HG02642 (cell line): ENCODE measurements around the gene RNU2-1.
"Not testable (repeated sequence)": the region's sequence is repeated elsewhere in the genome, so short reads cannot be mapped to it uniquely, and the experiment has no call there.

ENCODE experiments used
- ATAC-seq: cut with Tn5 transposase; IDR thresholded peaks from one replicate; pipeline ENCODE4 v1.9.1; 2021; ENCODE audit warnings: mild to moderate bottlenecking; ENCODE audit not compliant: unreplicated experiment, poor library complexity

RNU2-1 gene

DNA sequence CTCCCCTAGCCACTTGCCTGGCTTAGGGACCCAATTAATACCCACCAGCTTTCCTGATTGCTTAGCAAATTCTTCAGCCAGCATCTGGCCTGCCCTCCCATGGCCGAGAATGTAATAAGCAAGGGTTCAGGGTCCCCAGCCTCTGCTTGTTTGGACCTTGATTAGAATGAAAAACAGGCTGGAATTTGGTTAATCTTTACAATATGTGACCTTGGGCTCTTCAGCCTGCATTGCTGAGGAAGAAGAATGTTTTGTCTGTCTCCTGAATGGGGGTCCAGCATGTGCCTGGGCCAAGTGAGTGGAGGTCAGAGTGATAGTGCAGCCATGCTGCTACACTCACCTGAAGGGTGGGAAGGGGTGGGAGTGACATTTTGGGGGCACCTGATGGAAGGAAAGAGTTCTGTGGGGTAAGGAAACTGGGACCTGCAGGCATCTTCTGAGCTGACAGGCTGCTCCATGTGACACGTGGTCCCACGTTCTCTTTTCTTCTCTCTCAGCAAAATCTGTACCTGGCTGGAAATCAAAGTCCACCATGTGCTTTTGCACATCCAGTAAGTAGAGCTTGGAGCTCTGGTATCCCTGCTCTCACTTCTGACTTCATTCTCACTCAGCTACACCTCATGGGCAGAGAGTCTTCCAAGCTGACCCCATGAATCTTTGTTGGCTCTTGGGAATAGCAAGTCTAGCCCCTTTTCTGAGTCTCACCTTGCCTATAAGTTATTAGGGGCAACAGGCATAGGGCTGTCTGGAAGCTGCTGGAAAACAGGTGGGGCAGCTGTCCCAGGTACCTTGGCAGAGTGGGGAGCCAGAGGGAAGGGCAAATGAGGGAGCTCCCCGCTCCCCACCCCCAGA, 16.8 kb downstream of the RNU2-1 start:
- no peak for ATAC-seq

DNA sequence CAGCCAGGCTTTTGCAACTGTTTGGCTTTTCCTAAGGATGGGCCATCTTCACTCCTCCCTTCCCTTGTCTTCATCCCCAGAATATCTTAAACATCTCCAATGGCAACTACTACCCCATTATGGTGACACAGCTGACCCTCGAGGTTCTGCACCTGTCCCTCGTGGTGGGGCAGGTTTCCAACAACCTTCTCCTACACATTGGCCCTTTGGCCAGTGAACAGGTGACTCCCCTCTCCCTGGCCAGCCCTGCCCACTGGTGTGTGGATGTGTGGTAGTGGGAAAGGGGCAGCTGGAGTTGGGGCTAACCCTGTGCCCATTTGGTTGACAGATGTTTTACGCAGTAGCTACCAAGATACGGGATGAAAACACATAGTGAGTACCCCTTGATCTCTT, 17.4 kb downstream of the RNU2-1 start:
- no peak for ATAC-seq

DNA sequence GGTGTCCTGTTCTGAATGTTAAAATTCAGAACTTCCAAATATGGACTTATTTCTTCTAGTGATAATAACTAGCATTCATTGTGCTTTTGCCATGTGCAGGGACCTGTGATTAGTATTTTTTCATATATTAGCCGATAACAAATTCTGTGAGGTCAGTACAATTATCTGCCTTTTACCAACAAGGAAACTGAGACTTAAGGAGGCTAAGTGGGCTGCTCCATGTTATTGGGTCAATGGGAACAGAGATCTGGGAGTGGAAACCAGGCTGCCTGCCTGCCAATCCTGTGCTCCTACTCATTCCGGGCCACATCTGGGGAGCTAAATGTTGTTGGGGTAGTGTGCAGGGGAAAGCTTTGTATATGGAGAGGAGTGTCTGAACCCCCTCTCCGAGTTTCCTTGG, 18.4 kb downstream of the RNU2-1 start:
- no peak for ATAC-seq

DNA sequence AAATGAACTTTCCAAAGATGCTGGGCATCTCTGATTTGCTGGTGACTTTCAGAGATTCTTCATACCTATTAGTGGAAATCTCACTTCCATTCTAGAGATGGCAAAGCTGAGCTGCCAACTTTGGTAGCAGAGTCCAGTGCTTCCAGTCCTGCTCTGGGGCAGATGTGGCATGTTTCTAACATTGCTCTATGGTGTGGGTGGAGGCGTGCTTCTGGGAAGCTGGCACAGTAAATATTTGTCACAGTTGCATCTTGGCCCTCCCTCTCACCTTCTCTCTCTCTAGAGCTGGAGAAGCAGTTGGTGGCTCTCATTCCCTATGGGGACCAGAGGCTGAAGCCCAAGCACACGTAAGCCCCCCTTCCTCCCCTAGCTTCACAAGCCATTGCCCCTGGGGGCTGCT, 20.2 kb downstream of the RNU2-1 start:
- no peak for ATAC-seq

DNA sequence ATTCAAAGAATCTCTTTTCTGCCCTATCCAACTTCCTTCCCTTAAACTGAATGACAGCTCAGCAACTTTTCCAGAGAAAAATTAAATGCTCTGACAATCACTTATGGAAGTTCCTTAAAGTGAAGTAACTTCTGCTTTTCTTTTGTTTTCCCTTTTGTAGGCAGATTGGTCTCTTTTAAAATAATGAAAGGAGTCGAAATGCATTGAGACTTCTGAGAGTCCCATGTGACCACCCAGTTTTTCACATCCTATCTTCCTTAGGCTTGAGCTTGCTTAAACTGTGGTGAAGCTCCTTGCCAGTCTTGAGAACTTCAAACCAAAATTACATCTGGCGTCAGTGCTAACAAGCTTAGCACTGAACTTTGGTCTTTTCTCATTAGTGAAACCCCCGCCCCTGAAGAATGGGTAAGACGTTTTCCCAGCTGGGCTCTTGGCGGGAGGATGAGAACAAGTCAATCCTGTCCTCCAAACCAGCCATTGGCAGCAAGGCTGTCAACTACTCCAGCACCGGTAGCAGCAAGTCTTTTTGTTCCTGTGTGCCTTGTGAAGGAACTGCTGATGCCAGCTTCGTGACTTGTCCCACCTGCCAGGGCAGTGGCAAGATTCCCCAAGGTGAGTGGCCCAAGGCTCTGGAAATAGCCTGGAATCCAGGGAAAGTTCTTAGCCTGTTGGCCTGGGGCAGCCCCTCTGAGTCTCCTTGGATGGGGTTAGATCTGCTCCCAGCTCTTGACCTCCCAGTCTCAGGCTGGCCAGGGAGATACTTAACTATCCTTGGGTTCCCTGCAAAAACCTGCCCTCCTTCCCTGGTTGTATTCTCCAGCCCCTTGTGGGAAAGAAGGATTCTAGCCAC, 20.9 kb downstream of the RNU2-1 start:
- ATAC-seq: no peak

DNA sequence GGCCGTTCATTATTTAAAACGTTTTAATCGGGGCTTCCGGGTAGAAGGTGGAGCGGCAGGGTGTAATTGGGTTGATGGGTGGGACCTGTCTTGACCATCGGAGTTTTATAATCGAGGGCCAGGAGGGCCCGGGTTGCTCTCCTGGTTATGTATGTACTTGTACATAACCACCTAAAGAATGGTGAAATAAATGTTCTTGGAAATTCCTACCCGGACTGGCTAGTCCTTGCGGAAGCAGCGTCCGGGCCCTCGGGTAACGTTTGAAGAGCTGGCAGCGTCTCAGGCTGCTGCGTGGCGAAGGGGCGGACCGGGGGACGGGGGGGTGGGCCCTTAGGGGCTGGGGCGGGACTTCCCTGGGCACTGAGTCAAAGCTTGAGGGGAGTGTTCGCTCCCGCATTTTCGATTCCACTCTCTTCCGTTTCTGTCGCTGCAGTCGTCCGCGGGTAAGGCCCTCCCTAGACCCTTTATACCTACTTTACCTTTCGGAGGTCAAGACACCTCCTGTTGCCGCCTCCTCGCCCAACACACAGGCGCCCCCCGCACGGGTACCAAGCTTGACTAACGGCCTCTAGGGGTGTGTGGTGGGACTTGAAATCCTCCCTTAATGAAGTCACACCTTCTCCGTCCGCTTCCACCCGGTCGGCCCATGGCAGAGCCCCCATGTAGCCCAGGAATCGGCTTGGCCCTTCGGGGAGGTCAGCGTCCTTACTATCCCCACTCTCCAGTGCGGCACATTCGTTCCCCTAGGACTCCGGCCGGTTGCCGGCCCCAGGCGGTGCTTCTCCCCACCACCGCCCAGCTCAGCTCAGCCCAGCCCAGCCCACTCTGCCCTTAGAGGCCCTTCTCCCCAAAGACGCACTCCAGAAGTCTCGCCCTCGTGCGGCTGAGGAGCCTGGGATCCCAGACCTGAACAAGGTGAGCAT, 22.0 kb downstream of the RNU2-1 start, which contains the start of gene TMEM106A:
TMEM106A (plus strand) TSS at position 396 of the 923 bp plus-strand sequence. CDS start 1,167 bp downstream, outside the sequence.
- peak; percentile 72 for ATAC-seq

DNA sequence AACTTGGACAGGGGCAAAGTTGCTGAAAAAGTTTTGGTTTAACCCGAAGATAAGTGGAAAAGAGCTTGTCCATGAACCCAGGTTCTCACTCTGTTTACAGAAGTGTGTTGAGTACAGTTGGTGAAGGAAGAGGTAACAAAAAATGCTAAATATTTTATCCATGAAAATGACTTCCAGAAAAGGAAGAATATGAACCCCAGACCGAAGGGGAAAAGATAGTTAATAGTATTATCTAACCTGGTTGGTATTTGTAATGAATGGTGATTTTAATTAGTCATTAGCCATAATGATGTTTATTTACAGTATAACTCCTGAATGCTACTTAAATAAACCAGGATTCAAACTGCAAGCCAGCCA, 22.7 kb downstream of the RNU2-1 start:
- ATAC-seq: no peak

DNA sequence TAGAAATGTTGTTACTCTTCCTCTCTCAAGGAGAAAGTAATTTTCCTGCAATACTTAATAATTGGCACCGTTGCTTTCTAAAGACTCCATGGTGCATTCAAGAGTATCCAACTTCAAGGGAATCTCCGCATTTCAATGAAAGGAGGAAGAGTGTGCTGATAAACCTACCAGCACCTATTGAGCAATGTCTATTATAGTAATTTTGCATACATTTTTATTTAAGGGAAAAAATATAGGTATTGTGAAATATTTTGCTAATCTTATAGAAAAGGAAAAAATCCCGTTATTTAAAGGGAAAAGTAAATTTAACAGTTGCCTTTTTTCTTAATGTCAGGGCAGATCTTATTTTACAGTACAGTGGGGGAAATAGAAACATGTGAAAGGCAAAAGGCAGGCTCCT, 23.2 kb downstream of the RNU2-1 start:
- ATAC-seq: no peak

DNA sequence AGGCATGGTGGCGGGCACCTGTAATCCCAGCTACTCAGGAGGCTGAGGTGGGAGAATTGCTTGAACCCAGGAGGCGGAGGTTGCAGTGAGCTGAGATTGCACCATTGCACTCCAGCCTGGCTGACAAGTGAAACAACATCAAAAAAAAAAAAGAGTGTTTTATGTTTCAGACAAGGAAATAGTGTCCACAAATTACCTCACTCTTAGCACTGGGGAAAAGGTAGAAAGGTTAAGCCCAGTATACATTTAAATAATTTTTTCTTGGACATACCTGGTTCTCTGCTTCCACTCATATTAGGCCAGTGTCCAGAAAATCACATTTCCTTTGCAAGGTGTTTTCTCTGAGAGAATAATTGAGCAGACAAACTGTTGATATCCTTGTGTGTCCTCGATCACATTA, 30.8 kb downstream of the RNU2-1 start:
- not testable (repeated sequence) for ATAC-seq

DNA sequence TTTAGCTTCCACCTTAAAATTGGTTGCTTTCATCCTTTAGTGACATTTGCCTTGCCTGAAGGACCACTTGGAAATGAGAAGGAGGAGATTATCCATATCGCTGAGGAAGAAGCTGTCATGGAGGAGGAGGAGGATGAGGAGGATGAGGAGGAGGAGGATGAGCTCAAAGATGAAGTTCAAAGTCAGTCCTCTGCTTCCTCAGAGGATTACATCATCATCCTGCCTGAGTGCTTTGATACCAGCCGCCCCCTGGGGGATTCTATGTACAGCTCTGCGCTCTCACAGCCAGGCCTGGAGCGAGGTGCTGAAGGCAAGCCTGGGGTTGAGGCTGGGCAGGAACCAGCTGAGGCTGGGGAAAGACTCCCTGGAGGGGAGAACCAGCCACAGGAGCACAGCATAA, 33.6 kb downstream of the RNU2-1 start:
- ATAC-seq: no peak

DNA sequence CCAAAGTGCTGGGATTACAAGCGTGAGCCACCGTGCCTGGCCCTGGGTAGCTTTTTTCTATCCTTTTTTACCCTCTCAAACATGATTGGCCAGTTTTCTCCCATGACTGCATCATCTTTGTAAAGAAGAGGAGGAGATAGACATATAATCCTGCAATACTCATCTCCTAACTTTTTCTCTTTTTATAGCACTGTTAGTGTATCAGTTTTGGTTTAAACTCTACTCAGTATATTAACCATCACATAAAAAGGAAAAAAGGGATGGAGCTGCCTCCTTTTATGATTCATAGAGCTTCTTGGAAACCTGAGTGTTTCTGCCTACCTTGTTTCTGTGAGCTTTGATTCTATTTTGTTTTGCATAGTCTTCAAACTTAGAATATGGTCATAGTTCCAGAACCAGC, 34.1 kb downstream of the RNU2-1 start:
- no peak for ATAC-seq

DNA sequence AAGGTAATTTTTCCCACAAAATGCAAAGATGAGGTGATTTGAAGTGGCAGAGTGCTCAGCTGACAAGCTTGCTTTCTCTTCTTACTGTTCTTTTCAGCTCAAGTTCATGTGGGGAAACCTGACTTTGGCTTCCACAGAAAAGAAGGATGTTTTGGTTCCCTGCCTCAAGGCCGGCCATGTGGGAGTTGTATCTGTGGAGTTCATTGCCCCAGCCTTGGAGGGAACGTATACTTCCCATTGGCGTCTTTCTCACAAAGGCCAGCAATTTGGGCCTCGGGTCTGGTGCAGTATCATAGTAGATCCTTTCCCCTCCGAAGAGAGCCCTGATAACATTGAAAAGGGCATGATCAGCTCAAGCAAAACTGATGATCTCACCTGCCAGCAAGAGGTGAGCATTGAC, 40.5 kb downstream of the RNU2-1 start:
- no peak for ATAC-seq

DNA sequence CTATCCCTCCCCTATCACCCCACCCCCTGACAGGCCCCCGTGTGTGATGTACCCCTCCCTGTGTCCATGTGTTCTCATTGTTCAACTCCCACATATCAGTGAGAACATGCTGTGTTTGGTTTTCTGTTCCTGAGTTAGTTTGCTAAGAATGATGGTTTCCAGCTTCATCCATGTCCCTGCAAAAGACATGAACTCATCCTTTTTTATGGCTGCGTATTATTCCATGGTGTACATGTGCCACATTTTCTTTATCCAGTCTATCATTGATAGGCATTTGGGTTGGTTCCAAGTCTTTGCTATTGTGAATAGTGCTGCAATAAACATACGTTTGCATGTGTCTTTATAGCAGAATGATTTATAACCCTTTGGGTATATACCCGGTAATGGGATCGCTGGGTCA, 47.1 kb downstream of the RNU2-1 start:
- ATAC-seq: not testable (repeated sequence)

DNA sequence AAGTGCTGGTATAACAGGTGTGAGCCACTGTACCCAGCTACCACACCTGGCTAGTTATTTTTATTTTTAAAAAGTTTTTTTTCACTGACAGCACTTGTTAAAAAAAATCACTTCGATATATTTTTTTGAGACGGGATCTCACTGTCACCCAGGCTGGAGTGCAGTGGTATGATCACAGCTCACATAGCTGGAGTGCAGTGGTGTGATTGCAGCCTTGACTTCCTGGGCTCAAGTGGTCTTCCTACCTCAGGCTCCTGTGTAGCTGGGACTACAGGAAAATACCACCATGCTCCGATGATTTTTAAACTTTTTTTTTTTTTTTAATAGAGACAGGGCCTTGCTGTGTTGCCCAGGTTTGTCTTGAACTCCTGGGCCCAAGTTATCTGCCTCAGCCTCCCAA, 49.9 kb downstream of the RNU2-1 start:
- ATAC-seq: no peak
